ENCODE results near the gene ARID2.

ARID2 gene

GRCh38 chr12:45732936-45733335 lies 3.4 kb downstream of the ARID2 start:
- peaks cover 80% of the 10 kb centered on the region for H3K79me2 ChIP-seq (ENCODE audit: control insufficient read depth, low read length)
- H4K20me1 ChIP-seq (ENCODE audit: control insufficient read depth, insufficient read depth, low read depth, low read length) = no peaks in the 10 kb centered on the region
- no peaks in the 10 kb centered on the region for H3K9me2 ChIP-seq (replicated peaks; ENCODE audit: control insufficient read depth, low read length)
- H3F3A ChIP-seq (ENCODE audit: control insufficient read depth, insufficient read depth) = peaks cover 20% of the 10 kb centered on the region
- no peaks in the 10 kb centered on the region for H3K9me3 ChIP-seq (ENCODE audit: control insufficient read depth, insufficient read depth, low read length)
- peaks cover 21% of the 10 kb centered on the region for H3K4me1 ChIP-seq (ENCODE audit: control insufficient read depth, low read length)
- H3K36me3 ChIP-seq (ENCODE audit: control insufficient read depth, low read length) = peaks cover 64% of the 10 kb centered on the region
- H3K4me2 ChIP-seq (ENCODE audit: low read length) = peak overlapping the region; percentile 88
- H3K4me3 ChIP-seq (ENCODE audit: low read length) = peak overlapping the region; percentile 80
- TF ChIP-seq EZH2phosphoT487 (IDR thresholded peaks at IDR 0.05; ENCODE audit: borderline replicate concordance, low read length) = no peak
- TF ChIP-seq CTCF (IDR thresholded peaks at IDR 0.05; ENCODE audit: low read depth, low read length, poor library complexity, severe bottlenecking) = no peak
- H3K27ac ChIP-seq (ENCODE audit: low read depth, low read length) = no peak overlapping the region
- H3K27me3 ChIP-seq (ENCODE audit: control insufficient read depth, low read length) = no peaks in the 10 kb centered on the region

GRCh38 chr12:45737638-45738037 lies 8.1 kb downstream of the ARID2 start:
- H3K27ac ChIP-seq (ENCODE audit: low read depth, low read length) = no peak overlapping the region
- H3K9me3 ChIP-seq (ENCODE audit: control insufficient read depth, insufficient read depth, low read length) = no peaks in the 10 kb centered on the region
- peaks cover 8% of the 10 kb centered on the region for H3K4me1 ChIP-seq (ENCODE audit: control insufficient read depth, low read length)
- H3K79me2 ChIP-seq (ENCODE audit: control insufficient read depth, low read length) = peaks cover 98% of the 10 kb centered on the region
- H3K27me3 ChIP-seq (ENCODE audit: control insufficient read depth, low read length) = no peaks in the 10 kb centered on the region
- 0 out of 2 replicates have a peak, but pooled peaks cover 6% of the 10 kb centered on the region for H3F3A ChIP-seq (ENCODE audit: control insufficient read depth, insufficient read depth)
- peaks cover 76% of the 10 kb centered on the region for H3K36me3 ChIP-seq (ENCODE audit: control insufficient read depth, low read length)
- no peaks in the 10 kb centered on the region for H3K9me2 ChIP-seq (replicated peaks; ENCODE audit: control insufficient read depth, low read length)
- no peak overlapping the region for H3K4me2 ChIP-seq (ENCODE audit: low read length)
- TF ChIP-seq EZH2phosphoT487 (IDR thresholded peaks at IDR 0.05; ENCODE audit: borderline replicate concordance, low read length) (no peak), CTCF (IDR thresholded peaks at IDR 0.05; ENCODE audit: low read depth, low read length, poor library complexity, severe bottlenecking) (no peak)
- H4K20me1 ChIP-seq (ENCODE audit: control insufficient read depth, insufficient read depth, low read depth, low read length) = no peaks in the 10 kb centered on the region
- no peak overlapping the region for H3K4me3 ChIP-seq (ENCODE audit: low read length)

- TF ChIP-seq EZH2phosphoT487 (IDR thresholded peaks at IDR 0.05; ENCODE audit: borderline replicate concordance, low read length) = no peak
- no peak for TF ChIP-seq CTCF (IDR thresholded peaks at IDR 0.05; ENCODE audit: low read depth, low read length, poor library complexity, severe bottlenecking)
- Histone ChIP-seq H3K79me2 (ENCODE audit: control insufficient read depth, low read length) (peaks cover 98% of the 10 kb centered on the region), H4K20me1 (ENCODE audit: control insufficient read depth, insufficient read depth, low read depth, low read length) (peaks cover 5% of the 10 kb centered on the region), H3K4me2 (ENCODE audit: low read length) (no peak overlapping the region), H3K27me3 (ENCODE audit: control insufficient read depth, low read length) (no peaks in the 10 kb centered on the region), H3K9me3 (ENCODE audit: control insufficient read depth, insufficient read depth, low read length) (no peaks in the 10 kb centered on the region), H3K4me1 (ENCODE audit: control insufficient read depth, low read length) (no peaks in the 10 kb centered on the region), H3K9me2 (replicated peaks; ENCODE audit: control insufficient read depth, low read length) (no peaks in the 10 kb centered on the region), H3K36me3 (ENCODE audit: control insufficient read depth, low read length) (peaks cover 47% of the 10 kb centered on the region), H3K27ac (ENCODE audit: low read depth, low read length) (no peak overlapping the region), H3K4me3 (ENCODE audit: low read length) (no peak overlapping the region), H3F3A (ENCODE audit: control insufficient read depth, insufficient read depth) (0 out of 2 replicates have a peak, but pooled peaks cover 3% of the 10 kb centered on the region)
These were observed 13.1 kb downstream of the ARID2 start for GRCh38 chr12:45742590-45742989.

Data from DOHH2 (cell line).